GM18519 (cell line): ENCODE results near the gene HMGCS2.

Experiments
- ATAC-seq: cut with Tn5 transposase; IDR thresholded peaks from one replicate; pipeline ENCODE4 v1.9.1; 2021; ENCODE audit warnings: mild to moderate bottlenecking, moderate library complexity; ENCODE audit not compliant: unreplicated experiment, low FRiP score

The HMGCS2 gene

DNA sequence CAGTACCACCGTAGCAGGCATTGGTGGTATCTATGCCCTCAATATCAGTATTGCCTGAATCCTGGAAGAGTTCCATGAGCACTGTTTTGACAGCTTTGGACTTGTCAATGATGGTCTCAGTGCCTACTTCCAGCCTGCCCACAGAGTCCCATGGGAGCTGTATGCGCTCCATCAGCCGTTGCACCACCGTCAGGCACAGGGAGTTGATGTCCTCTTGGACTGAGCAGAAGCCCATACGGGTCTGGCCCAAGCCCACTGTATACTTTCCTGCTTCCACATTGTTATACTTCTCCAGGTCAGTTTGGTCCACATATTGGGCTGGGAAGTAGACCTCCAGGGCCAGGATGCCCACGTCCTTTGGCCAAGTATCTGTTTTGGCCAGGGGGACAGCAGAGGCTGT lies 4.5 kb downstream of the HMGCS2 start:
- ATAC-seq, result no peak

DNA sequence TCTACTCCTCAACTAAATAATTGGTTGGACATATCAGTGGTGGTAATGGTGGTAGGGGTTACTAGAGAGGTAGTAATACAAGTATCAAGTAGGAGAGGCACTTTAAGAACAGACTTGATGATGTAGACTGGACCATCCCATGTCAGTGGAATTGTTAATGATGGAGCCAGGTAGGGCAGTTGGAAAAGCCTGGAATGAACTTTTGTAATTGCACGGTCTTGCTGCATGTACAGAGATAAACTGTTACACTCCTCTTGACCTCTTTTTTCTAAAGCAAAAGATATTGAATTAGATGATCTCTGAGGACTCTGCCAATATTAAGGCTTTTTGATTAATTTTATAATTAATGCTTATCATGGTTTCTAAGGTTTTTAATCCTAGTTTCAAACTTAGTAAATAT lies 5.8 kb downstream of the HMGCS2 start:
- no peak for ATAC-seq

DNA sequence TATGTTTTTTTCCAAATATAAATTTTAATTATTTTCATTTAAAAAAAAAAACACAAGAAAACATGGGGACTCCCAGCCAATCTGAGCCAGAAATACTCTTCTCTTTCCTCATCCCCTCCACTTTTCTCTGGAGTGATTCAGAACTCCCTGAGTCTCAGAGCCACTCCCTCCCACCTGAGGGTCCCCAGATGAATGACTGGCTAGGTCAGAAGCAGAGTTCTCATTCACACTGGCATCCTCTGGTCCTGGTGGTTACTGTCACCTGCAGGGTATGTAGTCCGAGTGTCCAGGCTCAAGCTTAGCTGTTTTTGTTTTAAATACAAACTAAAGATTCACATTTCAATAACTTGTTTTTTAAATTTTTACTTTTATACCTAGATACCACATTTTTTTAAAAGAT lies 6.3 kb downstream of the HMGCS2 start:
- ATAC-seq, result no peak

DNA sequence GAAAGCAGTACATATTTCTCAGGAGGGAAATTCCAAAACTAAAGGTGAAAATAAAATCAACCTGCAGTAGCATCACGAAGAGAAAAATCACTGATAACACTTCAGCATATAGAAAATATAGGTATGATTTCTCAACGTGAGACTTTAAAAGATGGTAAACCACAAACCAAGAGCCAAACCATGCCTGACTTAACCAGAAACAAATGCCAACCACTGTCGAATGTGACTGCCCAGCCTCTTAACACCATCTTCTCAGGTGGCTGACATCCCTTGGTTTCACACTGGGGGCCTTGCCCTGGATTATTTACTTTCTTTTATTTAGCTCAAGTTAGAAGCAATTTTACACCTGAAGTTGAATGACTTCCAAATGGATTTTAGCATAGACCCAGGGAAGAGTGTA lies 10.1 kb downstream of the HMGCS2 start:
- no peak for ATAC-seq

DNA sequence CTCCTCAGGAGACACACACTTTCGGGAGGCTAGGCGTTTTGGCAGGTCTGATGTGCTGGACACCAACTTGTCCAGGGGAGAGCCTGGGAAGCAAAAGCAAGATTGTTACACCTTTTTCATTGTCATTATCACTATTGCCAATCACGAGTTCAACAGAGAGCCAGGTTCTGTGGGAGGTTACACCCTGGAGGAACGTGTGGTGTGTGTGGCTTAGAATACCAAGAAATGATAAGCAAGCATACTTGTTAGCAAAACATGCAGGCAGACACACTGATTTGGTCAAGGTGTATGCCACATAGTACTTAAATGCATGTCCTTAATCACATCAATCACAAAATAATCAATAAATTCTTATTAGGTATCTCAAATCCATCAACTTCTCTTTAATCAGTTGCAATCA lies 16.1 kb downstream of the HMGCS2 start:
- ATAC-seq, result no peak

DNA sequence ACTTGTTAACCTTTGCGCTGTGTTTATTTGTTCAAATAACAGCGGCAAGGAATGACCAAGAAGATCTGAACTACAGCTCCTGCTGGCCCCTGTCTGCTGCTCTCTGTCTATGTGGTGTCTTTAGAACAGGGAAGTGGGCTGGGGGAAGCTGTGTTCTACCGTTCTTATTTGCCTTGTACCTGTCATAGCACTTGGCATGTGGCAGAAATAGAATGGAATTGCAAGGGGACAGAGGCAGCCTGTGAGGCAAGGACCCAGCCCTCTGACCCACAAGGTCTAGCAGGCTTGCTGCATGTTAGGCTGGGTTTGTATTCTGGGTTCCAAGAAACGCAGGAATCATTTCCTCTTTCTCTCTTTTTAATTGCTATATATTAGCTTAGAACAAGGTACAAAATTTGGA lies 20.7 kb downstream of the HMGCS2 start:
- no peak for ATAC-seq

DNA sequence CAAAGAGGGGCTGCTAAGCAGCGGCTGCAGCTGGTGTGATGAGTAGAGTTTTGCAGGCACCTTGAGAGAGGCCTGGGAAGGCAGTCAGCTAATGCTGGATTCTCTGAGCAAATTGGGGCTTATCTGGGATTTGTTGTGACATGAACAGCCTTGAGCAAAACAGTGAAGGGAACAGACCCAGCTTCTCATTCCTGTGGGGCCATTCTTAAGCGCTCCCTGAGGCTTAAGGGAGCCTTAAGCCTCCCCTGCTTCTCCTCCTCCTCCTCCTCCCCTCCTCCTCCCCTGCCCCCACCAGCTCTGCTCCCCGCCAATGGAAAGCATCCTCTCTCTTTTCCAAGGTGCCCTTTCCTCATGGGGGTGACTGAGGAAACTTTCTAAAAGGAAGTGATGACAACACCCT lies 21.3 kb downstream of the HMGCS2 start:
- ATAC-seq, result no peak

DNA sequence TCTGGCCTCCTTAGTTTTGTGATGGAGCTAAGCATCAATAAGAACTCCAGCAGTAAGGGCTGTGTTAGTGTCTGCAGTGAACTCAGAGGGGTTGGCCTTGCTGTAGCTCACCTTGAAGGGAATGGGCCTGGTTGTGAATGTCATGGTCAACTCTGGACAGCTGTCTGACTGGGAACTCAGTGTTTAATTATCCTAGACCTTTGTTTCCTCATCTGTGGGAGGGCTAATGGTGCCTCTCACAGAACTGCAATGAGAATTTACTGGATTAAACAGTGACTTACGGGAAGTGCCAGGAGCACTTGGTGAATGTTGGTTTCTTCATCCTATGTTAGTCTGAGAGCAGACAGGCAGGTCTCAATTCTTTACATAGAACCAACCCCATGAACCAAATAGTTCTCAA lies 23.7 kb downstream of the HMGCS2 start:
- ATAC-seq, result no peak

DNA sequence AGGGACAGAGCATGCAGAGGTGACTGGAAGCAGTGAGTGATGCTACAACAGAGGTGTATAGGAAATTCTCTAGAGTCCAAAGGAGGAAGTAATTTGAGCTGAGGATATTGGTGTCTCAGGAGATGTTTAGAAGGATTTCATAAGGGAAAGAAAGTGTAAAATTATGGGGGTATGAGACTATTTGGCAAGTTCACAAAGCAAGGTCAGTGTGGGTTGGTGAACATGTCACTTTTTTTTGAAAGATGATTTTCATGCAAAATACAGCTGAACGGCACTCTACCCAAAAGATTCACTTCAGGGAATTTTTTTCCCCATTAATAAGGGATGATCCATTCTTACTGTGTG lies 24.1 kb downstream of the HMGCS2 start:
- ATAC-seq, result no peak

DNA sequence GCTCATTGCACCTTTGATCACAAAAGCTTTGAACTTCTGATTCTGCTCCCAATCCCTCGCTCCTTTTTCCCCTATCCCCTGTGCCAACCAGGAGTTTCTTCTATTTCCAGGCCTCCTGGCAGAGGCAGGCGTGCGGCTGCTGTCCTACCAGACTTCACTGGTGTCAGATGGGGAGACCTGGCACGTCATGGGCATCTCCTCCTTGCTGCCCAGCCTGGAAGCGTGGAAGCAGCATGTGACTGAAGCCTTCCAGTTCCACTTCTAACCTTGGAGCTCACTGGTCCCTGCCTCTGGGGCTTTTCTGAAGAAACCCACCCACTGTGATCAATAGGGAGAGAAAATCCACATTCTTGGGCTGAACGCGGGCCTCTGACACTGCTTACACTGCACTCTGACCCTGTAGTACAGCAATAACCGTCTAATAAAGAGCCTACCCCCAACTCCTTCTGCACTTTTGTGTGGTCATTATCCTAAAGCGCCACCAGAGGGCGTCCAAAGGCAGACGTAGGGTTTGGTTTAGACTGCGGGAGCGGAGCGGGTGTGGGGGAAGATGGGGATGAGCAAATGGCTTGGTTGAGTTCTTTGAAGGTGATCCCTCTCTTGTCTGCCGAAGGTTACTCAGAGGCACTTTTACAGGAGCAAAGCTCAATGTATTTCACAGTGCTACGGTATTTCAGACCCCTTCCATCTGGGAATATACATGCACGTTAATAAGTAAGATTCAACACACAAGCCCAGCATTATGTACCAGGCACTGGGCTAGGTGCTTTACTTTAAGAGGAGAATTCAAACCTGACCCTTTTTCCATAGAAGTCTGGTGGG lies 24.7 kb downstream of the HMGCS2 start:
- no peak for ATAC-seq

DNA sequence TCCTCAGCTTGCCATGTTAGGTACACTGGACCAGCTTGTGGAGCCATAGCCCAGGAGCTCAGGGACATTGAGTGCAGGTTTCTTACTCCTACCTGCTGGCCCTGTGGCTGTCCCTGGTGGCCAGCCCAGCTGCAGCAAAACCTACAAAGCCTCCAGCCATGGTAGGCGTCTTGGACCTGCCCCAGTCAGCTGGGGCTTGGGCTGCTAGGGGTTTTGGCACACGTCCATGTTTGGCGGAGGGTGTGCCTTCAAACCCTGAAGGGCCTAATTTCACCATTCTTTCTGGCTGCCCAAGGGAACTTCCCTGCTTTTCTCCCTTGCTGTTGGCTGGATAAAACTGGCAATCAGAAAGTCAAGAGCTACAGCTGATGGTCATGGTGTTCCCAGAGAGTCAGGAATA lies 25.4 kb downstream of the HMGCS2 start:
- no peak for ATAC-seq

DNA sequence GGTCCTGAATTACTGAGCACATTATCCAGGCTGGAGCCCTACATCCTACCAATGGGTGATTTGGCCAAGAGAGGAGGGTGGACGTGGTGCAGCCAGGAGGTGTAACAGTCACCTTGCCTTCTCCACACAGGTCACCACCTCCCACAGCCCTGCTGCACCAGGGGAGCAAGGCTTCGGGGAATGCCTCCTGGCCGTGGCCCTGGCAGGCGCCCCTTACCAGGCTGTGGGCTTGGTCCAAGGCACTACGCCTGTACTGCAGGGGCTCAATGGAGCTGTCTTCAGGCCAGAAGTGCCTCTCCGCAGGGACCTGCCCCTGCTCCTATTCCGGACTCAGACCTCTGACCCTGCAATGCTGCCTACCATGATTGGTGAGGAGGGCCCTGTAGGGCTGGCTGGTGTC lies 26.0 kb downstream of the HMGCS2 start:
- no peak for ATAC-seq

DNA sequence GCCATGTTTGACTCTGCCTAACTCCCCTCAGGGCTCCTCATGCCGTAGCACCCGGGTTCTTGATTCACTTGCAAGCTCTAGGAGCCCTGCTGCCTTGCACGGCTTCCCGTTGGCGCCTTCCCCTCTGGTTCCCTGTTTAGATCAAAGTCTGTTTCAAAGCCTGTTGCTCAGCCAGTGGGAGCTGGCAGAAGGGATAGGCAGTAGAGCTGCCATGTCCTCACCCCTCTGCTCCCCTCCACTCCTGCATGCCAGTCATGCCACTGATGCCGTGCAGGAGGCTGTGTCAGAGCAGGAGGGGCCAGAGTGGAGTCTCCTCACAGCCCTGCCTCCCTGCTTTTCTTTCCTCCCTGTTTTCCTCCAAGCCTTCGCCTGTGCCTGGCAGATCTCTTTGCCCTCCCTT lies 26.5 kb downstream of the HMGCS2 start:
- no peak for ATAC-seq

DNA sequence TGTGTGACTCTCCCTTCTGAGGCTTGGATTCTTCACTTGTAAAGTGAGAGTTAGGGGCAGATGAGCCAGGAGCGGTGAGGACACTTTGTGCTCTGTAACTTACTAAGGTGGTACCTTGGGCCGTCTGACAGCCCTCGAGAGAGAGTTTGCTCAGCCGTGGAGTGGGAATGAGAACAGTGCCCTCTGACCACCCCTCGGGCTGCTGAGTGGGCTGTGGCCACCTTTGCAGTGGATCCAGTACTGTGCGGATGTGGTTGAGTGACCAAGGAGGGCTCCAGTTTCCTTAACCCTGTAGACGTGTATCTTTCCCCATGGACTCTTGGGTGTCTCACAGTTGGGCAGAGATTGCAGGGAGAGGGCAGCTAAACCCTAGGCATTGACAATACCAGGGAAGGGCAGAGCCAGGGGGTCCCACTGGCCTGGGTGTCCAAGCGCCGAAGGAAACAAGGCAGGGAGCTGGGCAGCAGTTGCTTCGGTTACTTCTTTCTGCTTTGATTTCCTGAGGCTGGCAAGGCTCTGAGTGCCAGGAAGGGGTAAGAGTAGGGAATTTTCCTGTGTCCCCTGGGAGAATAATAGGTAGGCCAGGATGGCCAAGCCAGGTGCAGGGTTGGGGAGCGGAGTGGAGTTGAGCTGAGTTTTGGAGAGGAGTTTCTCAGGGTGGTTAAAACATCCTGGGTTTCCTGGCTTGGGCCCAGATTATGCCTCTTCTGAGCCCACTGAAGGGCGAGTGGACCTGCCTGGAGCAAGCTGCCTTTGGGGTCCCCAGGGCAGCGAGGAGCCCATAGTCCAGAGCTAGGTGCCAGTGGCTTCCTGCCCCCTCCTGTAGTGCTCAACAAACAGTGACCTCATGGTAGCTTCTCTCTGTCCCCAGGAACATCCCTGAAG lies 27.6 kb downstream of the HMGCS2 start:
- ATAC-seq, result no peak

DNA sequence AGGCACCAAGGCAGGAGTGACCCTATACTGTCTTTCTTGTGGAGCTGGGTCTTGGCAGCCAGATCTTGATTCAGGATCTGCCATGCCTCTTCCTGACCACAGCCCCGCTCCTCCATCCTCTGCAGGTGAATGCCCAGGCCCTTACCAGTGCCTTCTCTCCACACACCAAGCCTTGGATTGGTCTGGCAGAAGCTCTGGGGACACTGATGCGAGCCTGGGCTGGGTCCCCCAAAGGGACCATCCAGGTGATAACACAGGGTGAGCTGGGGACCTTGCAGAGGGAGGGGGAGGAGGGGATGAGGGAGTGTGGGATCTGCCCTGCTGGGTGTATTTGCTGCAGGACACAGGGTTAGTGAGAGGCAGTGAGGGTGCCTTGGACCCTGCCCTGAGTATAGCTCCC lies 28.4 kb downstream of the HMGCS2 start:
- ATAC-seq, result no peak

DNA sequence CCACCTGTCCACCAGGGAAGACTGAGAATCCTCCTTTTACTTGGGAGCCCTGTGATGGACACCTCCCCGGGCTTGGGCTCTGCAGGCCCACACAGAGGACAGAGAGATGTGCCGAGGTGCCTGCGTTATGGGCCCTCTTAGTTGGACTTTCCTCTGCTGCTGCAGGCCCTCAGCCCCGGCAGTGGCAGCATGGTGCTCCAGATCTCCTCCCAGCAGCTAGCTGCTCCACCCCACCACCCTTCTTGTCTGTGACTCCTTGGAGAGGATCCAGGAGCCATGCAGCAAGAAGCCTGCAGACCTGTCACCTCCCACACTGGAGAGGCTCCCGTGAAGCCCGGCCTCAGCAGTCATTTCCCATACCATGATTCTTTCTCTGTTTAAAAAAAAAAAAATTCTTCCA lies 29.6 kb downstream of the HMGCS2 start:
- ATAC-seq, result no peak

DNA sequence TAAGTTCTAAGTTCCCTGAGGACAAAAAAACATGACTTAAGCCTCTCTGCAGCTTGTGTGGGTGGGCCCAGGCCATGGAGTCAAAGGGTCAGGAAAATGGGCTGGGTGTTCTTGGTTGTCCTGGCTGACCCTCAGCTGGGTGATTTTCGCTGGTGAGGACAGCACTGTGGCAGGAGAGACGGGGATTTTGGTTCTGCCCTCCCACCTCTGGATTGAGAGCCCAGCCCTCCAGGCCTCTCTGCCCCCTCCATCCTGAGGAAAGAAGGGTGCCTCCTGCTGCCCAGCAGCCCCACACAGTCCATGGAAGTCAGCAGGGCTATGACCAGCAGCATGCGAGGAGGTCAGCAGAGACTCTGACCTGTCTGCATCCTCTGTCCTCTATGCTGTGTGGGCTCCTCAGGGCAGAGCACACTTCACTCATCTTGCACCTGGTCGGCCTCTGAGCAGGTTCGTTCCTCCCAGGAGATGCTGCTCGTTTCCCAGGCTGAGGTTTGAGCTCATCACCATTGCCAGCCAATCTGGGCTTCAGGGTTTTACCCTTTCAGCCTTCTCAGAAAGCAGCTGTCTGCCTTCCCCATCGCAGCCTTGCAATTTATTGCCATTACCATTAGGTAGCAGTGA lies 30.5 kb downstream of the HMGCS2 start:
- ATAC-seq, result no peak

DNA sequence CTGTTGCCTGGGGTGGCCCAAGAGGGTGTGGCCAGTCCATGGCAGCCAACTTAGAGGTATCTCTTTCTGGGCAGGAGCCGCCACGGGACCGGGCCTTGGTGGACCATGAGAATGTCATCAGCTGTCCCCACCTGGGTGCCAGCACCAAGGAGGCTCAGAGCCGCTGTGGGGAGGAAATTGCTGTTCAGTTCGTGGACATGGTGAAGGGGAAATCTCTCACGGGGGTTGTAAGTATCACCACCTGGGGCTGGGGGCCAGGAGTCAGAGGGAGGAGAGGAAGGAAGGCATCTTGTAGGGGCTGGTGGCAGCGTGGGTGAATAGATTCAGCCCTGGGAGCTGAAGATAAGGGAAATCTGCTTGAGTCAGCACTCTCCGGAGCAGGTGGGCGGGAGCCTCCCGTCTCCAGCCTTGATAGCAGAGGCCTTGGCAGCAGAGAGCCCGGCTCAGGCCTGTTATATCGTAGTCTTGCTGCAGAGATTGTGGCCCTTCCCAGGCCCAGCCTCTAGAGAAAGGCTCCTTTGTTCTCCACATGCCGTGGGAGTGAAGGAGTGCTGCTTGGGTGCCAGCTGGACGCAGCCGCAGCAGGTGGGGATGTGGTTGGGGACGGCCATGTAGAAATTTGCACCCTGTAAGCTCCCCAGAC lies 31.5 kb downstream of the HMGCS2 start:
- ATAC-seq, result no peak

DNA sequence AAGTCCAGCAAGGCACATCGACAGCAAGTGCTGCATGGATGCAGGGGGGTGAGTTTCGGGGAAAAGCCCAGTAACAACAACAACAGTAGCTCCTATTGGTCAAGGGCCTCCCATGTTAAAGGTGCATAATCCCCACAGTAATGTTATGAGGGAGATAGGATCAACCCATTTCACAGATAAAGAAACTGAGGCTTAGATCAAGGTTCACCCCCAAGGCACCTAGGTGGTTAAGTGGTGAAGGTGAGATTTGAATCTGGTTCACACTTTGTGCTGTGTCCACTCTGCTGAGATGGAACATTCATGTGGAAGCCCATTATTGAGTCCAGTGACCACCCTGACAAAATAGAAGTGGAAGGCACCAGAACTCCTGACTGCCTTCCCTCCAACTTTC lies 32.1 kb downstream of the HMGCS2 start:
- no peak for ATAC-seq

DNA sequence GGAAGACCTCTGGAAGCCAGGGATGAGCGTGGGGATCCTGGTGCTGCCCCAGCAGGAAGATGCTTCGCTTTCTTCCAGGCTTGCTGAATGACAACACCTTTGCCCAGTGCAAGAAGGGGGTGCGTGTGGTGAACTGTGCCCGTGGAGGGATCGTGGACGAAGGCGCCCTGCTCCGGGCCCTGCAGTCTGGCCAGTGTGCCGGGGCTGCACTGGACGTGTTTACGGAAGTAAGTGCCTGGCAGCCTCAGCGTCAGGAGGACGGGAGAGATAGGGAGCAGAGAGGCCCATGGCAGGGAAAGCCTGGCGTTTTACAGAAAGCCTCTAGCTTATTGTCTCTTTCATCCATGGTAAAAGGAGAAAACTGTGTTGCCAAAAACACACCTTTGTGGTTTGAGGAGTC lies 33.5 kb downstream of the HMGCS2 start:
- no peak for ATAC-seq

DNA sequence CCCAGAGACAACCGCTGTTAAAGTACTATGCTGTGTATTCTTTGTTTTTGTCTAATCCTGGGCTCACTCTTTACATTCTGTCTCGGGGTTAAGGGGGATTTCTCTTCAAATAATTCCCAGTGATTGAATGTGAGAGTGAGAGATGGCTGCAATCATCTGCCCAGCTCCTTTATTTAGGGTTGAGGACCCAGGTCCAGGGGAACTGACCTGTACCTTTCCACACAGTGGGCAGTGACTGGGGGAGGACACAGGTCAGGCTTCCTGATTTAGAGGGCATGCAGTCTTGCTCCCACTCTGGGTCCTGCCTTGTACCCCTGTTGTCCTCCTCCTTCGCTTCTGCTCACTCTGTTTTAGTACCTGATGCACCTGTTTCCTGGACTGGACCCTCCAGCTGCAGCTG lies 35.0 kb downstream of the HMGCS2 start:
- ATAC-seq, result no peak
